ENCODE data around the gene LRRN2.

Gene LRRN2

DNA sequence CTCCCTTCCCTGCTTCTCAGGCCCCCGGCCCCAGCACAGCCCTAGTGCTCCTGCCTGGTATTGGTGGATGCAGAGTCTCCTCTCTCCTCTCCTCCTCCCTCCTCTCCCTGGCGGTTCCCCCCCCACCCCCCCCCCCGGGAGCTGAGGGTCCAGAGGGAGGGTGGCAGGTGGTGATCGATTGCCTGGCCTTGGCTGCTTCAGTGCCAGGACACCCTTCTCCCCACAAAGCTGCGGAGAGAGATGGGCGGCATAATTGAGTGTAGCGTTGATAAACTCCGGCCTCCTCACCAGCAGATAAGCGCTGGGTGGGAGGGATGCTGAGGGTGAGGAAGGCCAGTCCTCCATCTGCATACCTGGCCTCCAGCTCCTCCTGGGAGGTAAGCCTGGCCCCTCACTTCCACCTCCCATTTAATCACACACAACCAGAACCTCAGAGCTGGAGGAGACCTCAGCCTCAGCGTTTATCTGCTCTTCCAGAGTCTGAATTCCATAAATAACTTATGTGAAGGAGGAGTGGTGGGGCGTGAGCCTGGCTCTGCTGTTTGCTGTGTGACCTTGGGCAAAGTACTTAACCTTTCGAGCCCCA, 60.8 kb downstream of the LRRN2 start:
- DNase-seq = no peak

GRCh38 chr1:204623894-204624361, 61.6 kb downstream of the LRRN2 start:
- DNase-seq = no peak

GRCh38 chr1:204623365-204623893, 62.1 kb downstream of the LRRN2 start:
- DNase-seq = no peak

DNA sequence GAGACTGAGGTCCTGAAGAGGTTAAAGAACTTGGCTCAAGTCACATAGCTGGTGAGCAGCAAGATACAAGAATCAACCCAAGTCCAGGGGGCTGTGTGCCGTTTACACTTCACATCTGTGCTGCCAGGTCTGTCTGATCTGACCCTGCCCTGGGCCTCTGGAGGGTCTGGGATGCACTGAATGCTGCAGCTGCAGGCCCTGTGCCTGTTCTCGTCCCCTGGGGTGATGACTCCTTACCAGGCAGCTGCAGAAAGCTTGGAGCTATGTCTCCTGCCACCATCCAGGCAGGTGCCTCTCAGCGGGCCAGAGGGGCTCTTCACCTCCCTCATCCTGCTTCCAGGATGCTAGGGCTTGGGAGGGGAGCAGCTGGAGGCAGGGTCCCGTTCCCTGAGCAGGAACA, 63.5 kb downstream of the LRRN2 start:
- DNase-seq = no peak

GRCh38 chr1:204621396-204621795, 64.1 kb downstream of the LRRN2 start:
- no peak for DNase-seq

DNA sequence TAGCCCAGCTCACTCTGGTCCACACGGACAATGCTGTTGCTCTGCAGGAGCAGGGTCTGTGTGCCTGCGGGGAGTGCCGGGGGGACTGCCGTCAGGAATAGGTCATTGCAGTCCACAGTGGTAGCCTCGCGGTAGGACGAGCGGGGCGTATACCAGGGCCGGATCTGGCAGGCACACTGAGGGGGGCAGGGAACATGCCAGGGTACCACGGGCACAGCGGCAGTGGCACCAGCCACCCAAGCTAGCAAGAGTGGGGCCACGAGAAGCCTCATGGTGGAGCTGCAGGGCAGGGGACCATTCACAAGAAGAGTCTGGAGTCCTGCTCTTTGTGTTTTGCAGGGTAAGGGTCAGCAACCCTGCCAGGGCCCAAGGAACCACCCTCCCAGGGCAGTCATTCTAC, 65.8 kb downstream of the LRRN2 start:
- no peak for DNase-seq

DNA sequence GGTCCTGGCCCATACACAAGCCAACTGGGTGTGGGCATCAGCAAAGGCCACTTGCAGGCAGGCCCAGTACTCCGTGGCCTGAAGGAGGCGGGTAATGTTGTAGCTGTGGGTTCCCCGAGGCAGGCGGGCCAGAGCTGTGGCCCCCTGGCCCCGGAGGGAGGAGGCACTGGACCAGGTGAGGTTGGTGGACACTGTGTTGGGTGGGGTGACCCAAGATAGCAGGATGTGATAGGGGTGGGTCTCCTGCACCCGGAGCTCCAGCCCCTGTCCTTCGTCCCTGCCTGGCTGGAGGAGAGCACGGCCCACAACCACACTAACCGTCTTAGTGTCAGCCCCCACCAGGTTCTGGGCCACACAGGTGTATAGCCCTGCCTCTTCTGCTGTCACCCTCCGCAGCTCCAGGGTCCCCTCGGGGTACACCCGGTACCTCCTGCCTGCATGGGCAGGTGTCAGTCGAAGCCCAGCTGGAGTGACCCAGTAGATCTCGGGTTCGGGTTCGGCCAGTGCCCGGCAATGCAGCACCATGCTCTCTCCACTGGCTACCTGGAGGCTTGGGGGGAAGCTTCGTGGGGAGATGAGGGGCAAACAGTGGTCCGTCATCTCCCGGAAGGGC, 67.3 kb downstream of the LRRN2 start:
- DNase-seq = no peak

GRCh38 chr1:204617256-204618147, 68.0 kb downstream of the LRRN2 start:
- DNase-seq = no peak

DNA sequence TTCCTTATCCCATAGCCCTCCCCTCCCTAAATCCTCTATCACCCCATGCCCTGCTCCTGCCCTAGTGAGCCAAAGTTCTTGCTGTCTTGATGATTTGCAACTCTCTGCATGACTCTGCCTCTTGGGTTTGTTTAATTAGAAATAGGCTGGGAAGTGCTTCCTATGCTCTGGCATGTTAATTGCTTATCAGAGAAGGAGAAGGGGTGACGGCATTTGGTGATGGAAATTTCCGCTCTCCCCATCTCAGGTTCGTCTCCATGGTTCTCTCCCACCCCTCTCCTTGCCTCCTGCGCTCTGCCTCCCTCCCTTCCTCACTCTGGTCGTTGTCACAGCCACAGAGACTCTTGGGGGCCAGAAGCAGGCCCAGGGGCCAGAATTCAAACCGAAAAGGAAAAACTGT, 68.9 kb downstream of the LRRN2 start:
- no peak for DNase-seq

GRCh38 chr1:204615881-204616280, 69.7 kb downstream of the LRRN2 start:
- no peak for DNase-seq

- DNase-seq = no peak
These were observed 71.9 kb downstream of the LRRN2 start for GRCh38 chr1:204613636-204614035.

DNA sequence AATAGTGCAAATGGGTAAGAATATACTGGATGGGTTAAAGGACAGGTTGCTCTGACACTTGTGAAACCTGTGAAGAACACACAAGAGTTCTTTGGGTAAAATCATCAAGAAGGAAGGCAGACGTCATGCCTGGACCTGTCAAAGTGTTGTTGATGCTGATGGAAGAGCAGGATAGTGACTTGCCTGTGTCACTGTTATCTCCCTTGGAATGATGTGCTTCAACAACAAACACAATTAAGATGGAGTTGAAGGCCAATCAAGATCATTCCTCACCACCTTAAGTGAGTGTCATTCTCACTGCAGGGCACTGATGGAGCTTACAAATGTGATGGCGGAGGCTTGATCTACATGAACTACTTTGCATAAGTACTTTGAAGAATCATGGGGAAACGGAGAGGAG, 73.2 kb downstream of the LRRN2 start:
- DNase-seq = no peak

DNA sequence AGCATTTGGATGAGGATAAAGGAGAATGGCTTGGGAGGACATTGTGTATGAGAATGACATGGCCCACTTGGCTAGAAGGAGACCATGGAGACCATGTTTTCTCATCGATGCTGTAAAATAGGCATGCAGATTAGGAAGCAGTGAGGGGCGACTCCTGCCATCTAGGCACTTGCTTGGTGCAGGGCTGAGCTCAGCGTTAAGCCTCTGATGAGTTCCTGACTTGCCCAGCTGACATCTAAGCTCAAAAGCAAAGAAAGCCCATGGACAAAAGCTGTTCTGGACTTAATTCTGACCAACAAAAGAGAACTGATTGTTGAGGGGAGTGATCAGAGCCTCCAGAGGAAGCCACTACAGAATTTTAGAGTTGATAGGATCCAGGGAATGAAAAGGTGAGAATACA, 74.5 kb downstream of the LRRN2 start:
- no peak for DNase-seq

DNA sequence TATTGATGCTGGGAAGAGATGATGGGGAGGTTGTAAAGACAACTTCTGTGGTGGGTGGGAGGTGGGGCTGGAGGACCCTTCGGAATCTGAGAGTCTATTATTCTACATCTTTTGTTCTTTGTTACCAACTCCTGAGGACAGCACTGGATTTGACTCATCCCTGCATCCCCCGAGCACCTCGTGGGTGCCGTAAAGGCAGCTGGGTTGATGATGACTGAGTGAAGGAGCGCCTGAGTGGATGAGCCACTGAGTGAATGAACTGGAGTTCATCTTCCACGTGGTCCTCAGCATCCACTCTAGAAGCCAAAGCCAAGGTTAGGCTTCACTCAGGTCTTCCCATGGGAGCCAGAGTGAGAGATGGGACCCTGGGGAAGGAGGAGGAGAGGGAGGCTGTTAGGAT, 77.6 kb downstream of the LRRN2 start:
- no peak for DNase-seq

GRCh38 chr1:204605791-204606190, 79.7 kb downstream of the LRRN2 start:
- DNase-seq = no peak

DNA sequence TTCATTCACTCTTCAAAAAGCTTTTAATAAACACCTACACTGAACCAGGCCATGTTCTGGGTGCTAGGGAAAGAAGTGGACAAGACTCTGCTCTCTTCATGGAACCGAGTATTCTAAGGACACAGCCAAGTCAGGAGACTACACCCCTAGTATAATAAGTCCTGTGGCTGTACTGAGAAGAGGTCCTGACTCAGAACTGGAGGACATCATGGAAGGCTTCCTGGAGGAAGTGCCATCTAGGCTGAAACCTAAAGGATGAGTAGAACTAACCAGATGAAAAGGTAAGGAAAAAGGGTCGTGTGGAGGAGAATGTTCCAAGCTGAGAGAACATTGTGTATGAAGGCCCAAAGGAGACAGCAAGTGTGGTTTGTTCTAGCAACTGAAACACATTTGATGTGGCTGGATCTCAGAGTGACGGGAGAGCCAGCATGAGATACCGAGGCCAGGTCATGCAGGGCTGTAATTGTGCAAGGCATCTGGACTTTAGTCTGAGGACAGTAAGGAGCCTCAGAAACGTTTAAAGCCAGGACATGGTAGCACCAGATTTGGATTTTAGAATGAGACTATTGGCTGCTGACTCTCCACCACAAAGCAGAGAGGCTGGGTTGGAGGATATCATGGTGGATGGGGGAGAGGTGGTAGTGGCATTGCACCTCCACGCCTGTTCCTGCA, 82.5 kb downstream of the LRRN2 start:
- no peak for DNase-seq

DNA sequence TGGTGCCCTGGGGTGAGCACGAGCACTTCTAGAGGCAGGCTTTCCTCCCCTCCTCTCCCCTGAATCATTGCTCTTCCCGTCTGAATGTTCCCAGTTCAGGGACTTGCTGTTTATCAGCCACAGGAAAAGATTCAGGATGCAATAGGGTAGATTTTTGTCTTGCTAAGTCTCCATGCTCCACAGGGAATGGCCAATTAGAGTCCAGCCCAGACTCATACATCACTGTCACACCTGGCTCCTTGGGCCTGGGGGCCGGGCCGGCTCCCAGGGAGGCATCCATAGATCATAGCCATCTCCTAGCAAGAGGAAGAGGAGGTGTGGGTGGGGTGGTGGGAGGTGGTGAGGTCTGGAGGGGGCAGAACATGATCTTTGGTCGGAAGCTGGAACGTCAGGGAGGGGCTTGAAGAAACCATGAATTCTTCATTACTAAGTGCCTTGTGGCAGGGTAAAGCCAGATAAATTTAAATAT, 83.4 kb downstream of the LRRN2 start:
- no peak for DNase-seq

GRCh38 chr1:204600968-204601367, 84.6 kb downstream of the LRRN2 start:
- no peak for DNase-seq

DNA sequence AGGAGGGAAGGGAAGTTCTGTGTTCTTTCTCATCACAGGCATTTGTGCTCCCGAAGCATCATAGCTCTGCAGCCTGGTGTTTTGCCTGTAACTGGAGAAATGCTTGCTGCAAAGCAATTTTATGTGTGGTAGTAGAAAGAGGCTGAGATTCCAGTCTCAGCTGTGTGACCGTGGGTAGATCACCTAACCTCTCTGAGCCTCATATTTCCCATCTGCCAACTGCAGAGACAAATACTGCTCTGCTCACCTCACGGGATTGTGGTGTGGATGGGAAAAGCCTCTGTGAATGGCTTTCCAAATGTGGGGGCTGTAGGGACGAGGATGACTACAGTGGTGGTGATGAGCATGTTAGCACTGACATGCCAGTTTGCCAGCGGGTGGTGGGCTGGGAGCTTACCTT, 85.3 kb downstream of the LRRN2 start:
- no peak for DNase-seq

- no peak for DNase-seq
These were observed 85.9 kb downstream of the LRRN2 start for GRCh38 chr1:204599596-204599995.

DNA sequence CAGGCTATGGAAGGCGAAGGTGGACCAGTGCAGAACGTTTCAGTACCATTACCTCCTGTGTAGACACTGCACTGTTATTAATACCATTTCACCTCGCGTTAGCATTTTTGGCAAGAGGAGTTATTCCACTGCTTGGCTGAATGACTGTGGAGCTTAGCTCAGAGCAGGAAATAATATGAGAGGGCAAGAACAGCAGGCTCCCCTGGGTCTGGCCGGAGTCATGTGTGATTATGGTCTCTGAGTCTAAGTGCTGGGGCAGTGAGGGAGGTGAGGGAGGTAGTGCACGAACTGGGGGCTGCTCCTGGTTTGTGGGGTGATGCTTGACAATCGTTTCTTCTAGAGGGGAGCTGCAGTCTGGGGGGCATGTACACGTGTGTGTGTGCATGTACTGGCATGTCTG, 86.4 kb downstream of the LRRN2 start:
- no peak for DNase-seq

- DNase-seq = no peak
These were observed 87.1 kb downstream of the LRRN2 start for GRCh38 chr1:204598319-204598969.

All from NK-92 treated with Interleukin-12 subunit alpha and Interleukin-12 subunit beta, amount 100 ng/mL, for 24 hours (cell line).